Endodermal cell (in vitro differentiated cells): ENCODE data around the gene GANAB. TPM values are rescaled to one million over a fixed set of nuclear protein-coding genes. Genes with fewer than 3 reads are reported as not detected.

ENCODE experiments used
- DNase-seq: peaks from one replicate; pipeline ENCODE4 v3.0.0-alpha.2; 2017
- H3K27ac ChIP-seq: 2 replicates; pipeline ENCODE4 v1.5.1; 2013; ENCODE audit warnings: mild to moderate bottlenecking, low read depth, low read length, moderate library complexity
- H3K27me3 ChIP-seq: 2 replicates; pipeline ENCODE4 v1.6.1; 2013; ENCODE audit warnings: mild to moderate bottlenecking, low read length, moderate library complexity; ENCODE audit not compliant: insufficient read depth, control insufficient read depth, poor library complexity, severe bottlenecking
- H3K36me3 ChIP-seq: 2 replicates; pipeline ENCODE4 v1.7.0; 2013; ENCODE audit warnings: mild to moderate bottlenecking, low read length, moderate library complexity; ENCODE audit not compliant: control insufficient read depth, insufficient read depth
- H3K4me1 ChIP-seq: one replicate; pipeline ENCODE4 v1.7.0; 2013; ENCODE audit warnings: low read length; ENCODE audit not compliant: control insufficient read depth, insufficient read depth
- H3K4me3 ChIP-seq: 2 replicates; pipeline ENCODE4 v1.5.1; 2013; ENCODE audit warnings: mild to moderate bottlenecking, low read length, moderate library complexity
- H3K9ac ChIP-seq: 2 replicates; pipeline ENCODE4 v1.6.1; 2013; ENCODE audit warnings: mild to moderate bottlenecking, low read length, moderate library complexity; ENCODE audit not compliant: poor library complexity, severe bottlenecking; ENCODE audit errors: extremely low read depth
- H3K9me3 ChIP-seq: 2 replicates; pipeline ENCODE4 v1.6.1; 2013; ENCODE audit warnings: mild to moderate bottlenecking, low read length, moderate library complexity; ENCODE audit not compliant: control insufficient read depth
- H3K27ac Mint-ChIP-seq: 2 replicates; pipeline ENCODE4 v1.8.0; 2020; ENCODE audit warnings: mixed read lengths
- H3K27me3 Mint-ChIP-seq: 2 replicates; pipeline ENCODE4 v1.8.0; 2021; ENCODE audit warnings: mild to moderate bottlenecking, mixed read lengths; ENCODE audit not compliant: insufficient read depth
- H3K36me3 Mint-ChIP-seq: 2 replicates; pipeline ENCODE4 v1.8.0; 2020; ENCODE audit warnings: low read depth, mixed read lengths
- H3K4me1 Mint-ChIP-seq: 2 replicates; pipeline ENCODE4 v1.8.0; 2020; ENCODE audit warnings: mixed read lengths
- H3K4me3 Mint-ChIP-seq: 2 replicates; pipeline ENCODE4 v1.8.0; 2020; ENCODE audit warnings: mild to moderate bottlenecking, moderate library complexity, mixed read lengths
- H3K9me3 Mint-ChIP-seq: 2 replicates; pipeline ENCODE4 v1.8.0; 2020; ENCODE audit warnings: mild to moderate bottlenecking, mixed read lengths
- WGBS, 2 experiments: methylation state at CpG; one replicate each; pipeline versions ENCODE4 v1.1.5 to v1.1.7; 2013; ENCODE audit warnings: missing lambda C conversion rate in 2 of 2, mixed read lengths in 1 of 2; ENCODE audit not compliant: insufficient coverage in 1 of 2, insufficient read length in 1 of 2; 5-methylcytosine and 5-hydroxymethylcytosine counted together
- total RNA-seq, 2 donors: library from RNA; stranded (reverse); fragmentation: NEBNext Ultra II Directional in 1 of 2; extraction: Animal tissue kit (Norgen Biotek cat#: 25700) in 1 of 2; gene quantifications; 2 replicates in 1 of 2; 3 replicates in 1 of 2; pipeline ENCODE4 v1.2.1, GENCODE V29; 2021
- TF ChIP-seq, protein P1 (sequence below): fragments of 200-600 bp; sonication (generic); conservative IDR thresholded peaks from 2 replicates; pipeline ENCODE4 v1.5.0; 2021; ENCODE audit warnings: antibody characterized with exemption, mild to moderate bottlenecking

The GANAB gene
- total RNA-seq, 2 donors from 2014 or later, result 377 to 402 TPM

GRCh38 chr11:62612366-62613290 lies 33.8 kb downstream of the GANAB start, which contains the start of the genes EML3 and ROM1:
TSS of gene EML3 (minus strand) at chr11:62612775. CDS start at chr11:62612457, 318 bp downstream.
TSS of gene ROM1 (plus strand) at chr11:62613257. CDS start at chr11:62613282, 25 bp downstream.
- Mint-ChIP-seq H3K4me1 (peaks cover 24% of the 10 kb centered on the region), H3K36me3 (peaks cover 9% of the 10 kb centered on the region), H3K27me3 (no peaks in the 10 kb centered on the region), H3K27ac (peak within 1 kb of the TSS; percentile 91), H3K9me3 (no peaks in the 10 kb centered on the region), H3K4me3 (peak within 1 kb of the TSS; percentile 74)
- 2 to 12% methylated on average over 21 to 90 of the region's 91 CpGs for whole genome bisulfite sequencing, 2 experiments
- peak within 1 kb of the TSS; percentile 89 for H3K4me3 ChIP-seq
- peak; percentile 98 for DNase-seq
- no peaks in the 10 kb centered on the region for H3K9me3 ChIP-seq
- no peaks in the 10 kb centered on the region for H3K27me3 ChIP-seq
- no peak within 1 kb of the TSS for H3K27ac ChIP-seq
- TF ChIP-seq, protein P1, sequence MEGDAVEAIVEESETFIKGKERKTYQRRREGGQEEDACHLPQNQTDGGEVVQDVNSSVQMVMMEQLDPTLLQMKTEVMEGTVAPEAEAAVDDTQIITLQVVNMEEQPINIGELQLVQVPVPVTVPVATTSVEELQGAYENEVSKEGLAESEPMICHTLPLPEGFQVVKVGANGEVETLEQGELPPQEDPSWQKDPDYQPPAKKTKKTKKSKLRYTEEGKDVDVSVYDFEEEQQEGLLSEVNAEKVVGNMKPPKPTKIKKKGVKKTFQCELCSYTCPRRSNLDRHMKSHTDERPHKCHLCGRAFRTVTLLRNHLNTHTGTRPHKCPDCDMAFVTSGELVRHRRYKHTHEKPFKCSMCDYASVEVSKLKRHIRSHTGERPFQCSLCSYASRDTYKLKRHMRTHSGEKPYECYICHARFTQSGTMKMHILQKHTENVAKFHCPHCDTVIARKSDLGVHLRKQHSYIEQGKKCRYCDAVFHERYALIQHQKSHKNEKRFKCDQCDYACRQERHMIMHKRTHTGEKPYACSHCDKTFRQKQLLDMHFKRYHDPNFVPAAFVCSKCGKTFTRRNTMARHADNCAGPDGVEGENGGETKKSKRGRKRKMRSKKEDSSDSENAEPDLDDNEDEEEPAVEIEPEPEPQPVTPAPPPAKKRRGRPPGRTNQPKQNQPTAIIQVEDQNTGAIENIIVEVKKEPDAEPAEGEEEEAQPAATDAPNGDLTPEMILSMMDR, result peak; percentile 100
- H3K36me3 ChIP-seq, result no peaks in the 10 kb centered on the region
- peak within 1 kb of the TSS; percentile 67 for H3K9ac ChIP-seq
- H3K4me1 ChIP-seq, result peaks cover 7% of the 10 kb centered on the region

DNA sequence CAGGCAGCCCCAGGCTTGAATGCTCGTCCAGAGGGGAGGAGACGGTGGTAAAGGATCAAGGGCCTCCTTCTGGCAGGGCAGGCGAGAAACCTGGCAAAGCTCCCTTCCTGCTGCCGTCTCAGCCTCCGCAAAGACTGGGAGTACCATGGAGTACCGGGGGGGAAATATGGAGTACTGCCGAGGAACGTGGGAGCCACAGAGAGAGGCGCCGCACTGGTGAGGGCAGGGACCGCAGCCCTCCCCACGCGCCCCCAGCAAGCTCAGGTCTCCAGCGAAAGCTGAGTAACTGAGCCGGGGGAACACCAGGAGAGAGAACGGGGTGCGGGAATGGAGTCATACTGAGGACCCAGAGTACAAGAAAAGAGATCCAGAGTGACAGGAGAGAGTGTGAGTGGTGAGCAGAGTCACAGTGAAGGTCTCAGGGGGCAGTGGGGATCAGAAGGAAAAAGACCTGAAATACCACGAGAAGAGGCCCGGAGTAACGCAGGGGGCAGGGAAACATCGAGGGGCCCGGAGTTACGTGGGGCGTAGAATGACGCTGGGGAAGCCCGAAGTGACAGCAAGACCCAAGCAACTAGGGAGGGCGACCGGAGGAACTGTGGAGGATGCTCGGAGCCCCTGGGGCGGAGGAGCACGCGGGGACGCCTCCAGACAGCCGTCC lies 34.6 kb downstream of the GANAB start:
- H3K36me3 ChIP-seq, result no peaks in the 10 kb centered on the region
- H3K27me3 ChIP-seq, result no peaks in the 10 kb centered on the region
- Mint-ChIP-seq H3K9me3 (no peaks in the 10 kb centered on the region), H3K4me3 (peak overlapping the region; percentile 74), H3K36me3 (peaks cover 9% of the 10 kb centered on the region), H3K27ac (peak overlapping the region; percentile 56), H3K4me1 (peaks cover 32% of the 10 kb centered on the region), H3K27me3 (no peaks in the 10 kb centered on the region)
- no peak overlapping the region for H3K27ac ChIP-seq
- peak; percentile 78 for DNase-seq
- peak overlapping the region; percentile 67 for H3K9ac ChIP-seq
- peaks cover 7% of the 10 kb centered on the region for H3K4me1 ChIP-seq
- H3K9me3 ChIP-seq, result no peaks in the 10 kb centered on the region
- TF ChIP-seq, protein P1, result no peak
- peak overlapping the region; percentile 89 for H3K4me3 ChIP-seq
- WGBS, 2 experiments, result 8 to 13% methylated on average over 19 to 34 of the region's 34 CpGs

DNA sequence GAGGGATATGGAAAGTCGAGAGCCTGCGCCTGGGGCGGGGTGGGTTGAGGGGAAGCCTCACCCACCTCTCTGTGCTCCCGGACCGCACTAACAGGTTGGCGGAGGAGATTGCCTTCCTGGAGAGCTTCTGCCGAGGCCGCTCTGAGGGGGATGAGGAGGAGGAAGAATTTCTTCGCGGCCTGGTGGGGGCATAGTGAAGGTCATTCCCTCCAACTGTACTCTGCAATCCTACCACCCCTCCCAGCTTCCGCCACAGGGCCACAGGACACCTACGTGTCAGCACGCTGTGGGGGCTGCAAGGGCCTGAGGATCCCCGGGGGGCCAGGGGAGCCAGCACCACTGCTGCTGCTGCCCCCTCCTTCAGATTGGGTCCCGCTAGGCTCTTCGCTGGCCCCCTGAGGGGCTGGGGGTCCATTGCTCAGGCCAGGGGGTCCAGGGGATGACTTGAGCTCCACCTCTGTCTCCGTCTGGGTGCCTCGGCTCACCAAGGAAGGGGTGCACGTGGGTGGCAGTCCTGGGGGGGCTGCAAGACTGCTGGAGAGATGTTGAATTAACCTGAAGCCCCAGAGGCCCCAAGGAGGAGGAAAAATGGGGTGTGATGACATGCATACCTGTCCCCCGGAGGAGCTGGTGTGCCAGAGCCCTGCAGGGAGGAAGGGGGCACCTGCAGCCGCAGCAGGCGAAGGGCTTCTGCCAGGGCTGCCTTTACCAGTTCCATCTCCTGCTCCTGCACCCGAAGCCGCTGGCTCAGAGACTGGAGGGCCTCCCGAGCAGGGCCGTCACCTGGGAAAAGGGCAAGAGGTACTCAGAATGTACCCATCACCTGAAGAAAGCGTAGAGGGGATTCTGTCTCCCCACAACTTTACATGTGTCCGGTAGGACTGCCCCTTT lies 35.4 kb downstream of the GANAB start:
- Mint-ChIP-seq H3K4me1 (peaks cover 36% of the 10 kb centered on the region), H3K4me3 (peak overlapping the region; percentile 74), H3K27ac (no peak overlapping the region), H3K27me3 (no peaks in the 10 kb centered on the region), H3K9me3 (no peaks in the 10 kb centered on the region), H3K36me3 (peaks cover 9% of the 10 kb centered on the region)
- DNase-seq, result no peak
- Histone ChIP-seq H3K27me3 (no peaks in the 10 kb centered on the region), H3K4me1 (peaks cover 7% of the 10 kb centered on the region), H3K9ac (peak overlapping the region; percentile 67), H3K27ac (no peak overlapping the region), H3K4me3 (peak overlapping the region; percentile 89), H3K36me3 (no peaks in the 10 kb centered on the region), H3K9me3 (no peaks in the 10 kb centered on the region)
- TF ChIP-seq, protein P1, result no peak
- 83 to 87% methylated on average over 6 to 26 of the region's 28 CpGs for WGBS, 2 experiments
